ENCODE data around the gene OAS3. TPM values are rescaled to one million over a fixed set of nuclear protein-coding genes. Genes with fewer than 3 reads are reported as not detected.

OAS3 gene
- total RNA-seq, 1 experiment from 2014 or later = 17.4 TPM

- Histone ChIP-seq H2AFZ (no peak overlapping the region), H3K4me1 (replicated peaks; ENCODE audit: insufficient read depth) (no peaks in the 10 kb centered on the region), H3K4me2 (no peak overlapping the region), H3F3A (ENCODE audit: insufficient read depth, low read depth) (no peaks in the 10 kb centered on the region), H4K20me1 (ENCODE audit: insufficient read depth) (no peaks in the 10 kb centered on the region), H3K27me3 (ENCODE audit: insufficient read depth, low read depth) (peaks cover 60% of the 10 kb centered on the region), H3K79me2 (ENCODE audit: low read depth) (no peaks in the 10 kb centered on the region), H3K36me3 (ENCODE audit: low read depth) (no peaks in the 10 kb centered on the region), H3K27ac (no peak overlapping the region), H3K9me2 (ENCODE audit: insufficient read depth) (no peaks in the 10 kb centered on the region), H3K9me3 (ENCODE audit: insufficient read depth, low read depth) (no peaks in the 10 kb centered on the region; the same call in 1 of the 2 replicates), H3K4me3 (no peak overlapping the region)
- POLR2A ChIA-PET (ENCODE audit: unreplicated experiment) = no interaction called here
- intact Hi-C loops (cut with micrococcal nuclease; ENCODE audit: unreplicated experiment) = no loop called here
- TF ChIP-seq CTCF (conservative IDR thresholded peaks at IDR 0.05) (peak; percentile 46), EZH2 (IDR thresholded peaks at IDR 0.05; ENCODE audit: low read depth) (no peak)
- CTCF ChIA-PET = interaction anchor here (0.7 kb wide), 1 partner anchor 14 kb away, joined by 4 read pairs; no protein-coding TSS in a partner anchor
- no peak for DNase-seq
- no TSS peak for BruUV-seq (replicated peaks)
These were observed 67.5 kb downstream of the OAS3 start for GRCh38 chr12:113005762-113006161.

GRCh38 chr12:113006206-113006605 is 67.9 kb downstream of the OAS3 start:
- H2AFZ ChIP-seq = no peak overlapping the region
- no peaks in the 10 kb centered on the region for H3F3A ChIP-seq (ENCODE audit: insufficient read depth, low read depth)
- H3K79me2 ChIP-seq (ENCODE audit: low read depth) = no peaks in the 10 kb centered on the region
- H3K4me3 ChIP-seq = no peak overlapping the region
- TF ChIP-seq EZH2 (IDR thresholded peaks at IDR 0.05; ENCODE audit: low read depth) (no peak), CTCF (conservative IDR thresholded peaks at IDR 0.05) (no peak)
- H3K36me3 ChIP-seq (ENCODE audit: low read depth) = no peaks in the 10 kb centered on the region
- ChIA-PET POLR2A (ENCODE audit: unreplicated experiment) (no interaction called here), CTCF (interaction anchor here (0.7 kb wide), 1 partner anchor 14 kb away, joined by 4 read pairs; no protein-coding TSS in a partner anchor)
- no peaks in the 10 kb centered on the region; the same call in 1 of the 2 replicates for H3K9me3 ChIP-seq (ENCODE audit: insufficient read depth, low read depth)
- no peaks in the 10 kb centered on the region for H4K20me1 ChIP-seq (ENCODE audit: insufficient read depth)
- intact Hi-C loops (cut with micrococcal nuclease; ENCODE audit: unreplicated experiment) = no loop called here
- peaks cover 60% of the 10 kb centered on the region for H3K27me3 ChIP-seq (ENCODE audit: insufficient read depth, low read depth)
- no peaks in the 10 kb centered on the region for H3K4me1 ChIP-seq (replicated peaks; ENCODE audit: insufficient read depth)
- no peak overlapping the region for H3K4me2 ChIP-seq
- H3K9me2 ChIP-seq (ENCODE audit: insufficient read depth) = no peaks in the 10 kb centered on the region
- no TSS peak for BruUV-seq (replicated peaks)
- H3K27ac ChIP-seq = no peak overlapping the region
- no peak for DNase-seq

GRCh38 chr12:113006641-113007040 is 68.4 kb downstream of the OAS3 start:
- Histone ChIP-seq H3K9me3 (ENCODE audit: insufficient read depth, low read depth) (no peaks in the 10 kb centered on the region; the same call in 1 of the 2 replicates), H3K4me3 (no peak overlapping the region), H3K36me3 (ENCODE audit: low read depth) (no peaks in the 10 kb centered on the region), H3K4me2 (no peak overlapping the region), H3F3A (ENCODE audit: insufficient read depth, low read depth) (no peaks in the 10 kb centered on the region), H3K27me3 (ENCODE audit: insufficient read depth, low read depth) (peaks cover 60% of the 10 kb centered on the region), H3K27ac (no peak overlapping the region), H2AFZ (no peak overlapping the region), H3K79me2 (ENCODE audit: low read depth) (no peaks in the 10 kb centered on the region), H3K4me1 (replicated peaks; ENCODE audit: insufficient read depth) (no peaks in the 10 kb centered on the region), H4K20me1 (ENCODE audit: insufficient read depth) (no peaks in the 10 kb centered on the region), H3K9me2 (ENCODE audit: insufficient read depth) (no peaks in the 10 kb centered on the region)
- CTCF ChIA-PET = no interaction called here
- intact Hi-C loops (cut with micrococcal nuclease; ENCODE audit: unreplicated experiment) = no loop called here
- DNase-seq = no peak
- no TSS peak for BruUV-seq (replicated peaks)
- no peak for TF ChIP-seq EZH2 (IDR thresholded peaks at IDR 0.05; ENCODE audit: low read depth)
- TF ChIP-seq CTCF (conservative IDR thresholded peaks at IDR 0.05) = no peak
- POLR2A ChIA-PET (ENCODE audit: unreplicated experiment) = no interaction called here
